ENCODE data around the gene FXR1.

The FXR1 gene

GRCh38 chr3:181009225-181009624 lies 96.8 kb downstream of the FXR1 start:
- no peak for DNase-seq

- DNase-seq, result no peak
Observed at GRCh38 chr3:181017690-181018089, 105.2 kb downstream of the FXR1 start.

- no peak for DNase-seq
Observed at GRCh38 chr3:181025204-181025603, 112.7 kb downstream of the FXR1 start.

- no peak for DNase-seq
Observed at GRCh38 chr3:181030948-181031347, 118.5 kb downstream of the FXR1 start.
